BE2C (cell line): Measurements from ENCODE around the gene PELI3.
"Not testable (repeated sequence)": the region's sequence is repeated elsewhere in the genome, so short reads cannot be mapped to it uniquely, and the experiment has no call there.

ENCODE experiments used
- DNase-seq: peaks from one replicate; pipeline ENCODE4 v3.0.0-alpha.2; 2020
- H3K27me3 ChIP-seq: fragments of 250-450 bp; sonication (Bioruptor Pico); 2 replicates; pipeline ENCODE4 v1.5.1; 2020; ENCODE audit warnings: mild to moderate bottlenecking
- H3K36me3 ChIP-seq: fragments of 250-450 bp; sonication (Bioruptor Pico); 2 replicates; pipeline ENCODE4 v1.5.1; 2020; ENCODE audit warnings: mild to moderate bottlenecking
- H3K4me1 ChIP-seq: fragments of 250-450 bp; sonication (Bioruptor Pico); 2 replicates; pipeline ENCODE4 v1.5.1; 2020
- H3K4me3 ChIP-seq: 2 replicates; pipeline ENCODE4 v1.5.1; 2011; ENCODE audit warnings: low read depth, low read length
- H3K9me3 ChIP-seq: fragments of 250-450 bp; sonication (Bioruptor Pico); 2 replicates; pipeline ENCODE4 v1.5.1; 2020
- TF ChIP-seq, protein P1 (sequence below): IDR thresholded peaks from 2 replicates; pipeline ENCODE4 v1.5.1; 2012; ENCODE audit warnings: mild to moderate bottlenecking, low read depth, low read length

Gene PELI3

GRCh38 chr11:66457826-66458225 lies 8.9 kb upstream of the PELI3 start:
- Histone ChIP-seq H3K36me3 (no peaks in the 10 kb centered on the region), H3K4me3 (no peak overlapping the region), H3K9me3 (no peaks in the 10 kb centered on the region; the same call in 1 of the 2 replicates), H3K27me3 (peaks cover 27% of the 10 kb centered on the region), H3K4me1 (no peaks in the 10 kb centered on the region)
- TF ChIP-seq, protein P1, sequence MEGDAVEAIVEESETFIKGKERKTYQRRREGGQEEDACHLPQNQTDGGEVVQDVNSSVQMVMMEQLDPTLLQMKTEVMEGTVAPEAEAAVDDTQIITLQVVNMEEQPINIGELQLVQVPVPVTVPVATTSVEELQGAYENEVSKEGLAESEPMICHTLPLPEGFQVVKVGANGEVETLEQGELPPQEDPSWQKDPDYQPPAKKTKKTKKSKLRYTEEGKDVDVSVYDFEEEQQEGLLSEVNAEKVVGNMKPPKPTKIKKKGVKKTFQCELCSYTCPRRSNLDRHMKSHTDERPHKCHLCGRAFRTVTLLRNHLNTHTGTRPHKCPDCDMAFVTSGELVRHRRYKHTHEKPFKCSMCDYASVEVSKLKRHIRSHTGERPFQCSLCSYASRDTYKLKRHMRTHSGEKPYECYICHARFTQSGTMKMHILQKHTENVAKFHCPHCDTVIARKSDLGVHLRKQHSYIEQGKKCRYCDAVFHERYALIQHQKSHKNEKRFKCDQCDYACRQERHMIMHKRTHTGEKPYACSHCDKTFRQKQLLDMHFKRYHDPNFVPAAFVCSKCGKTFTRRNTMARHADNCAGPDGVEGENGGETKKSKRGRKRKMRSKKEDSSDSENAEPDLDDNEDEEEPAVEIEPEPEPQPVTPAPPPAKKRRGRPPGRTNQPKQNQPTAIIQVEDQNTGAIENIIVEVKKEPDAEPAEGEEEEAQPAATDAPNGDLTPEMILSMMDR = no peak
- no peak for DNase-seq

DNA sequence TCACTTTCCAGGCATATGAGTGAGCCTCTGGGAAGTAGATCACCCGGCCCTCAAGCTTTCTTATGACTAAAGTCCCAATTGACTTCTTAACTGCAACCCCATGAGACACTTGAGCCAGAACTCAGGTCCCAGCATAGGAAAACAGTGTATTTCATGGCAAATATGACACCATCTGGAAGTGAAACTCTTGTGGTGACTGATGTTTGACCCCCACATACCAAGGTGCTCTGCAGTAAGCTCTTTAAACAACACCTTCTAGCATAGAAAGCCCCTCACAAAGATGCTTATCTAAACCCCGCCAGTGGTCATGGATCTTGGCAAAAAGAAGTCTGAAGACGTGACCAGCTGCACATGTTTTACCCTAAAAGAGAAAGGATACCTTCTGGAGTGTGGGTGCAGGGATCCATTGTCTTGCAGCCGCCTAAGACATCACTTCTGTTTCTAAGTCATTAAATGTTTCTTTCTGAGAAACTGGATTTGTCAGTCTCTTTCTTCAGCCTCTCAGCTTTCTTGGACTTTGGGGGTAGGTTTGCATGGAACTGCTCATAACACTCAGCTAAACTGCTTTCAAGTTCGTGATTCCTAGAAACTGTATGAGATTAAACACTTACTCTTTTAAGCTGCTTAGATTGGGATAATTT lies 7.4 kb upstream of the PELI3 start:
- Histone ChIP-seq H3K4me3 (no peak overlapping the region), H3K36me3 (no peaks in the 10 kb centered on the region), H3K27me3 (peaks cover 19% of the 10 kb centered on the region), H3K4me1 (no peaks in the 10 kb centered on the region), H3K9me3 (no peaks in the 10 kb centered on the region; the same call in 1 of the 2 replicates)
- TF ChIP-seq, protein P1 = no peak
- no peak for DNase-seq

GRCh38 chr11:66462010-66462409 lies 4.7 kb upstream of the PELI3 start:
- Histone ChIP-seq H3K9me3 (no peaks in the 10 kb centered on the region; the same call in 1 of the 2 replicates), H3K4me1 (no peaks in the 10 kb centered on the region), H3K36me3 (no peaks in the 10 kb centered on the region), H3K27me3 (no peaks in the 10 kb centered on the region), H3K4me3 (no peak overlapping the region)
- DNase-seq = no peak
- TF ChIP-seq, protein P1 = no peak

GRCh38 chr11:66462911-66463310 lies 3.8 kb upstream of the PELI3 start:
- no peak for DNase-seq
- Histone ChIP-seq H3K9me3 (no peaks in the 10 kb centered on the region; the same call in 1 of the 2 replicates), H3K36me3 (no peaks in the 10 kb centered on the region), H3K4me1 (no peaks in the 10 kb centered on the region), H3K27me3 (no peaks in the 10 kb centered on the region), H3K4me3 (no peak overlapping the region)
- TF ChIP-seq, protein P1 = no peak

DNA sequence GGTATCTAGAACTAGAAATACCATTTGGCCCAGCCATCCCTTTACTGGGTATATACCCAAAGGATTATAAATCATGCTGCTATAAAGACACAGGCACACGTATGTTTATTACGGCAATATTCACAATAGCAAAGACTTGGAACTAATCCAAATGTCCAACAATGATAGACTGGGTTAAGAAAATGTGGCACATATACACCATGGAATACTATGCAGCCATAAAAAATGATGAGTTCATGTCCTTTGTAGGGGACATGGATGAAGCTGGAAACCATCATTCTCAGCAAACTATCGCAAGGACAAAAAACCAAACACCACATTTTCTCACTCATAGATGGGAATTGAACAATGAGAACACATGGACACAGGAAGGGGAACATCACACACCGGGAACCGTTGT lies 2.6 kb upstream of the PELI3 start:
- not testable (repeated sequence) for DNase-seq, H3K27me3 ChIP-seq, H3K36me3 ChIP-seq, H3K9me3 ChIP-seq, H3K4me1 ChIP-seq, H3K4me3 ChIP-seq

DNA sequence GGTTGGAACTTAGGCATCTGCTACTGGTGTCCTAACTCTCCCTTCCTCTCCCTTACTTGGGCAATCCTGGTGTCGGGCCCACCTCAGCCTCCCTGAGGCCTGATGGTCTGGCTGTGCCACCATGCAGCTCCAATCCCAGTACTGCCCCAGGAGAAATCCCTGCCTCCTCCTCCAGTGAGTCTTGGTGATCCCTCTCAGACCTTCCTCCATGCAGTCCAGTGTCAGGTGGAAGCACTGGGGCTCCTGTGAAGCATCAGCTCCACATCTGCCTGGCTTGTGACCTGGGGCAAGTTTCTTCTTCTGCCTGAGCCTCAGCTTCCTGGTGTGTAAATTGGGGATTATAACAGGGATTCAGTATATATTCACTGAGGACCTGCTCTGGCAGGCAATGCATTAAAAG lies 1.8 kb upstream of the PELI3 start:
- H3K36me3 ChIP-seq = no peaks in the 10 kb centered on the region

More for the DNA sequence above, 1.8 kb upstream of the PELI3 start:
- Histone ChIP-seq H3K4me1 (no peaks in the 10 kb centered on the region; the same call in 1 of the 2 replicates), H3K27me3 (no peaks in the 10 kb centered on the region), H3K4me3 (no peak overlapping the region), H3K9me3 (no peaks in the 10 kb centered on the region; the same call in 1 of the 2 replicates)
- no peak for DNase-seq
- TF ChIP-seq, protein P1 = no peak
